Adipose tissue (tissue), 3 donors: ENCODE results near the gene ACTN1. TPM values are rescaled to one million over a fixed set of nuclear protein-coding genes. Genes with fewer than 3 reads are reported as not detected.

Experiments used
- H3K27ac ChIP-seq: one replicate; pipeline ENCODE4 v1.5.1; 2013; ENCODE audit warnings: low read depth, low read length
- WGBS, 3 donors: extraction: QIAGEN DNeasy Blood & Tissue Kit; methylation state at CpG; one replicate each; pipeline ENCODE4 v1.1.7; 2013; 5-methylcytosine and 5-hydroxymethylcytosine counted together
- polyA plus RNA-seq, 3 donors: library from polyadenylated mRNA; stranded (reverse); fragments of 200-250 nt; gene quantifications; one replicate each; pipeline ENCODE4 v1.2.3, GENCODE V29; 2013
- donor health status: healthy with polysubstance abuse.
- donor health status: Bipolar disorder and iron deficiency.
- donor health status: healthy.

Gene ACTN1
- polyA plus RNA-seq, 3 donors: 36.7 to 179 (median 50.7) TPM

DNA sequence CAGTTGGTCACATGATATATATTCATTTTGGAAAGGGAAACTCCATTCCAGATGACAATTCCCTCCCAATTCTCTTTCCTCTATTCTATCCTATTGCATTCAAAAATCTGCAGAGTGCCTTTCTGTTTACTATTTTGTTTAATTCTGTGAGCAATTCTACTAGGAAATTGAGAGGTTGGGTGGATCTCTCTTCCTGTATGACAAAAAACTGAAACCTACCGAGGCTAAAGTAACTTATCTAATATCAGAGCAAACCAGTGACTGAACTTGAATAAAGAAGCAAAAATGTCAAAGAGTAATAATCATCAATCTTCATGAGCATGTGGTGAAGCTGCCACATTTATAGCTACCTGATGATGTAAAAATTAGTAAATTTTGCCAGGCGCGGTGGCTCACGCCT is 16.6 kb upstream of the ACTN1 start:
- 84 to 90% (median 87%) methylated on average over 4 of the region's 4 CpGs for WGBS, 3 donors
- H3K27ac ChIP-seq: no peak overlapping the region

DNA sequence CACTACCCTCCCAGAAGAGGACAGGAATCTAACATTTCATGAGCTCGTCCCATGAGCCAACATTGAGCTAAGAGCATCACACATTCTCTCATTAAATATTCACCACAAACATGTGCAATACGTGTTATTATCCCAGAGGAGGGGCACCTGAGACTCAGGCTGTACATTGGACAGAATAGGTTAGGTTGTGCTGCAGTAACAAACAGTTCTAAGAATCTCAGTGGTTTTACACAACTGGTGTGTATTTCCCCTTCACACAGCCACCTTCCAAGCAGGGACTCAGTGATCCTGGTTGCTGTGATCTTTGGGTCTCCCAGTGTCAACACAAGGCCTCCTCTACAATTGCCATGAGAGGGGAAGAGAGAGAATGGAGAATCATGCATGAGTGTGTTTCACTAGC is 15.0 kb upstream of the ACTN1 start:
- no peak overlapping the region for H3K27ac ChIP-seq
- 85 to 95% (median 89%) methylated on average over 2 of the region's 2 CpGs for WGBS, 3 donors

DNA sequence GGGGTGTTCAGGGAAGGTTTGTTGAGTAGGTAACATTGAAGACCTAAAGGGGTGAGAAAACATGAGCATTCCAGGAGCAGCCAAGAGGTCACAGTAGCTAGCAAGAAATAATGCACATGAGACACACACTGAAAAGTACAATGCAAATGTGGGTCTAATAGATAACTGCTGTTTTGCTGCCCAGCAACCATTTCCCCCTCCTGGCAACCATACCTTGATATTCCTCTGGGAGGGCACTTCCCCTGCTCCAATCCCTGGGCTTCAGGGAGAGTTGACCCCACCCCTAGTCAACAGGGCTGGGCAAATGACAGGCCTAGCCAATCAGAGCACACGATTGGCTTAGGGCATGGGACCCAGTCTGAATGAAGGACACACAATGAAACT is 8.5 kb upstream of the ACTN1 start:
- WGBS, 3 donors: 76 to 93% (median 82%) methylated on average over 1 of the region's 1 CpG
- no peak overlapping the region for H3K27ac ChIP-seq

DNA sequence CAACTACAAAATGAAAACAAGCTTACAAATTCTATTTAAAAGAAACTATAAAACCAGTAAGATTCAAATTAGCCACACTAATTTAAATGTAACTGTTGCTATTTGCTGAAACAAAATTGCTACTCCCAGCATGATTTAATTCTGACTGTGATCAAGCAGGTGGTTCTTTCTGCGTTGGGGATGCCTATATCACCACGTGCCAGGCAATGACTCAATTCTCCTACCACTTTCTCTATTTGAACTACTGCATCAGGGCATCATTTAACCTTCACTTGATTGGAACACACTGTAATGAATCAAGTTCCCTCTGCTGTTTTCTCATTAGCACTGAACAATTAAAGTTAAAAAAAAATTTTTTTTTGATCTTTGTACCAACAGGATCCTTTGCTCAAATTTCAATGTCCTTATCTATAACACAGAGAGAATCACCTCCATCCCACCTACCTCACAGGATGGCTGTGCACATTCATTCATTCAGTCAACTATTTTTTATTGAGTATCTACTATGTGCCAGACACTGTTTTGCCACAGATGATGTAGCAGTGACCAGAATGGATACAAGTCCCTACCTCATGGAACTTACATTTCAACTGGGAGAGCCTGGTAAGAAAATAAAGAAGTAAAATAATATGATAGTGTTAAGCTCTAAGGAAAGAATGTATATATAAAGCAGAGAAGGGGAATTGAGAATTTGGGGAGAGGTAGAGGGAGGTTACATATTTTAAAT is 8.0 kb upstream of the ACTN1 start:
- H3K27ac ChIP-seq: no peak overlapping the region
- 68 to 71% (median 70%) methylated on average over 2 of the region's 2 CpGs for WGBS, 3 donors

GRCh38 chr14:68986225-68986624 is 7.1 kb upstream of the ACTN1 start:
- 77 to 89% (median 86%) methylated on average over 2 of the region's 2 CpGs for WGBS, 3 donors
- H3K27ac ChIP-seq: no peak overlapping the region

DNA sequence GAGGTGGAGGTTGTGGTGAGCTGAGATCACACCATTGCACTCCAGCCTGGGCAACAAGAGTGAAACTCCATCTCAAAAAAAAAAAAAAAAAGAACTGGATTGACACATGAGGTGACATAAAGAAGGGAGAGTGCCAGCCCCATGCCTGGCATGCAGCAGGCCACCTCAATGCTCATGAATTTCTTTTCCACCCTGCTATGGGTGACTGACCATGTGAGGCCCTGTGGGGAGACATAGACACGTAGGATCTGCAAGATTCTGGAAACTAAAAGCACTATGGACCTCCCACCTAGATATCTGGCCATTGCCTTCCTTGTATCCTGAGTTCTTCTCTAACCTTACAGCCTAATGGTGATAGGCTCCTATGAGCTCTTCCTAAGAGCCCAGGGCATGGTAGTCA is 5.6 kb upstream of the ACTN1 start:
- 76 to 93% (median 82%) methylated on average over 1 of the region's 1 CpG for WGBS, 3 donors
- no peak overlapping the region for H3K27ac ChIP-seq

DNA sequence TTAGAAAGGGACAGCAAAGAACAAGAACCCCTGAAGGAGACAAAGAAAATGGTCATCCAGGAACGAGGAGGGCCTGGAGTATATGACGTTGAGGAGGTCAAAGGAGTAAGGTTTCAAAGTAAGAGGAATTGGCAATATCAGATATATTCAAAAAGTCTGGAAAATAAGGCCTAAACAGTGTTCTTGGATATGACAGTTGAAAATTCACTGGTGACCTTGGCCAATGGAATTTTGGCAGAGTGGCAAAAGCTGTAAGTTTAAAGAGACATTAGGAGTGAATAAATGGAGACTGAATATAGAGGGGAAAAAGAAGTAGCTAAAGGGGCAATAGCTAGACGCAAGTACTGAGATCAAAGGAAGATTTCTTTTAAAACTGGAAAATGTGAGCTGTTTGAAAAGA is 4.1 kb upstream of the ACTN1 start:
- WGBS, 3 donors: 43 to 89% (median 88%) methylated on average over 3 of the region's 3 CpGs
- H3K27ac ChIP-seq: no peak overlapping the region

DNA sequence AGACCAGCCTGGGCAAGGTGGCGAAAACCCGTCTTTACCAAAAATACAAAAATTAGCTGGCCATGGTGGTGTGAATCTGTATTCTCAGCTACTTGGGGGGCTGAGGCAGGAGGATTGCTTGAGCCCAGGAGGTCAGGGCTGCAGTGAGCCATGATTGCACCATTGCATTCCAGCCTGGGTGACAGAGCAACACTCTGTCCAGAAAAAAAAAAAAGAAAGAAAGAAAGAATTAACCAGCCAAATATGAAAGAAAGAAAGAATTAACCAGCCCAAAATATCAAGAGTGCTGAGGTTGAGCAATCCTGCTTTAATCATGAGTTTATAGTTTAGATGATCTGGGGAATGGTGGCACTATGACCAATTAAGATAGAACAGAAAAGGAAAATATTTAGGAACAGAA is 3.5 kb upstream of the ACTN1 start:
- WGBS, 3 donors: 95 to 98% (median 96%) methylated on average over 2 of the region's 2 CpGs
- H3K27ac ChIP-seq: no peak overlapping the region

DNA sequence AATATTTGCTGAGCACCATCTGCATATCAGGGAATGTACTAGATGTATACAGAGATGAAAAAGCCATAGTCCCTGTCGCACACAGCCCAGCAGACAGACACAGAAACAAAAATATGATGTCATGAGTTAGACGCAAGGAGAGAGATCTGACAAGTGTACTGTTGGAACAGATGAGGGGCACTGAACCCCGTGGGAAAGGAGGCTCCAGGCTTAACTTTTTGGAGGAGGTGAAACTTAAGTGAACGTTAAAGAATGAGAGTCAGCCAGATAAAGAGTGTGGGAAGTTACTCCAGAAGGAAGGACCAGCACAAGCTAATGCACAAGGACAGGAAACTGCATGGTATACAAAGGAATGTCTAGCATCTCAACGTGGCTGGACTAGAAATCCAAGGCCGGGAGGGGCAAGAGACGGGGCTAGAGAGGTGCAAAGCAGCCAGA is 2.5 kb upstream of the ACTN1 start:
- H3K27ac ChIP-seq: no peak overlapping the region

GRCh38 chr14:68981139-68981538 is 2.0 kb upstream of the ACTN1 start:
- WGBS, 3 donors: 90 to 92% (median 91%) methylated on average over 4 of the region's 4 CpGs
- no peak overlapping the region for H3K27ac ChIP-seq

More for the DNA sequence above, 2.5 kb upstream of the ACTN1 start:
- WGBS, 3 donors: 65 to 81% (median 67%) methylated on average over 7 of the region's 7 CpGs

DNA sequence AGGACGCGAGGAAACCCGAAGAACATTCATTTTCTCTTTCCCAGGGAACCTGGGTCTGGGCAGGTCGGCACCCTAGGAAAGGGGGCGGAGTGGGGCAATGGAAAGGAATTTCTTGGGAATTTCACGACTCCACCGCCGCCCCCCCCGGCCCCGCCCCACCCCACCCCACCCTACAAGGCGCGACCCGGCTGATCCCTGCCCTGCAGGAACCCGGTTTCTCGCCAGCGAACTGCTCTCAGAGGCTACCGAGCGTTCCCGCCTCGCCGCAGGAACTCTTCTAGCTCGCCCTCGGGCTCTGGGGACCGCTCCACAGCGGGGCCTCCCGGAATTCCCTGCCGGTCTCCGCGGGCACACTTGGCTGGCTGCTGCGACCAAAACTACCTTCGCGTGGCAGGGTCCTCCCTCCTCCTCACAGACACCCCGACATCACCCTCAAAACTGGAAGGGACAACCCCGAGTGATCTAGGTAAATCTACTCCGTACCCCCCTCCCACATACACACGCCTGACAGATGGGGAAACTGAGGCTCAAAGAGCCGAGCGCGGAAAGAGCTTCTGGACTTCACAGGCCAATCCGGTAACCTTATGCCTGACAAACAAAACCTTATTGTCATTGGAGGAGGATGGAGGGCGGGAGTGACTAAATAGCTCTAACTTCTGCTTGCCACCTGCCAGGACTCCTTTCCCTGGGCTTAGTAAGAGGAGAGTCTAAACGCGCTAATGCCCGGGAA is 785 bp upstream of the ACTN1 start:
- WGBS, 3 donors: 9 to 10% (median 10%) methylated on average over 31 to 44 of the region's 44 CpGs

GRCh38 chr14:68978172-68978911 is 760 bp downstream of the ACTN1 start:
- 0 to 1% (median 0%) methylated on average over 52 to 72 of the region's 72 CpGs for WGBS, 3 donors
- peak overlapping the region; percentile 63 for H3K27ac ChIP-seq

More for the DNA sequence above, 785 bp upstream of the ACTN1 start:
- H3K27ac ChIP-seq: peak overlapping the region; percentile 48

GRCh38 chr14:68977718-68978171 is 1.4 kb downstream of the ACTN1 start:
- H3K27ac ChIP-seq: peak overlapping the region; percentile 63
- WGBS, 3 donors: 1 to 2% (median 1%) methylated on average over 14 to 25 of the region's 25 CpGs

GRCh38 chr14:68977180-68977717 is 1.9 kb downstream of the ACTN1 start:
- H3K27ac ChIP-seq: peak overlapping the region; percentile 13
- WGBS, 3 donors: 19 to 27% (median 20%) methylated on average over 8 of the region's 8 CpGs

- 61 to 63% (median 61%) methylated on average over 13 of the region's 13 CpGs for WGBS, 3 donors
- H3K27ac ChIP-seq: no peak overlapping the region
These were observed 2.7 kb downstream of the ACTN1 start for GRCh38 chr14:68976160-68977067.

DNA sequence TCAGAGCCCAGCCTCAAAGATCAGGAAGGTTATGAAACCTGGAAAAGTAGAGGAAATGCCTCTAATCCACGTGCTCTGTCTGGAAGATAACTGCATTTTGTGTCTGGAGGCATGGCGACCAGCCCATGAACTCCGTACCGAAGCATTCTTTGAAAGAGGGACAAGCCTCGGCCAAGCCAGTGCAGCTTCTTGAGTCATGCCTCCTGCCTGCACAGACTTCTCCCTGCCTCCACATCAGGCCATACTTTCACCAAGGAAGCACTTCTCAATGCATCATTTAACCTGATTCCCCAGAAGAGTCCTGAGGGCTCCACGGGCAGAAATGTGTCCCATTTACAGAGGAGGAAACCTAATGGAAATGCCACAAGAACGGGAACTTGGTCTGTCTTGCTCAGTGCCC is 3.4 kb downstream of the ACTN1 start:
- 43 to 65% (median 57%) methylated on average over 7 of the region's 7 CpGs for WGBS, 3 donors
- no peak overlapping the region for H3K27ac ChIP-seq

DNA sequence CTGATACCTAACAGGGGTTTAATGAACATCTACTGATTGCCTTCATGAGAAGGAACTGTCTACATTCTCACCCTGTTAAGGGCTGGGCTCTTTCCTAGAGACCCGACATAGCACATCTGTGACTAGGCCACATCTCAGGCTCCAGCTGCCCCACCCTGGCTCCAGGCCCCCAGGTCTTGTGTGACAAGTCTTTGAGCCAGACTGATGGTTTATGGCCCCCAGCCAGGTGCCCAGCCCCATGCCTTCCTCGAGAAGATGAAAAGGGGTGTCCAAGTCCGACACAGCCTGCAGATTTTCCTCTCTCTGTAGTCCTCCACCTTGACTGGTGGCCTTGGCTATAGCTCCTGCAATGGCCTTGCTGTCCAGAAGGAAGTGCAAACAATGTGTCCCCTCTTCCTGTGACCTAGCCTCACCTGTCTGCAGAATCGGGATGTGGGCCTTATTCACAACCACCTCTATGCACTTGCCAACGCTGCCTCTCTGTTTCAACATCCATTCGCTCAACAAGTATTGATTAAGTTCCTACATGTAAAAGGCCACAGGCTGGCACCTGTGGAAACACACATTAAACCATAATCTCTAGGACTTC is 4.2 kb downstream of the ACTN1 start:
- WGBS, 3 donors: 47 to 77% (median 74%) methylated on average over 6 of the region's 6 CpGs
- H3K27ac ChIP-seq: no peak overlapping the region
